WTC11 (cell line): ENCODE results near the gene CCM2. TPM values are rescaled to one million over a fixed set of nuclear protein-coding genes. Genes with fewer than 3 reads are reported as not detected.

ENCODE experiments used
- ATAC-seq: fragments of 200-7000 bp; cut with Tn5 transposase; 2 replicates; pipeline ENCODE4 v1.10.0; 2021; ENCODE audit warnings: mild to moderate bottlenecking, moderate library complexity
- CTCF ChIA-PET: fragments of 300-600 bp; sonication (Branson Sonifier 250); formaldehyde crosslinking; loops from one replicate; lab custom pipeline; 2021; ENCODE audit warnings: antibody characterized with exemption; lab: Charles Lee
- POLR2A ChIA-PET: fragments of 350-600 bp; sonication (Branson Sonifier 250); formaldehyde crosslinking; loops from one replicate; lab custom pipeline; 2021; ENCODE audit warnings: antibody characterized with exemption; lab: Charles Lee
- DNase-seq: peaks from one replicate; pipeline ENCODE4 v3.0.0; 2021; ENCODE audit warnings: low spot score
- H3K27ac Mint-ChIP-seq: 2 replicates; pipeline ENCODE4 v1.8.0; 2021; ENCODE audit warnings: mixed read lengths
- H3K27me3 Mint-ChIP-seq: 2 replicates; pipeline ENCODE4 v1.8.0; 2021; ENCODE audit warnings: low read depth, mild to moderate bottlenecking, moderate library complexity, mixed read lengths
- H3K36me3 Mint-ChIP-seq: 2 replicates; pipeline ENCODE4 v1.8.0; 2021; ENCODE audit warnings: mixed read lengths
- H3K4me1 Mint-ChIP-seq: 2 replicates; pipeline ENCODE4 v1.8.0; 2022; ENCODE audit warnings: mixed read lengths
- H3K4me3 Mint-ChIP-seq: 2 replicates; pipeline ENCODE4 v1.8.0; 2021; ENCODE audit warnings: mild to moderate bottlenecking, moderate library complexity, mixed read lengths
- H3K9me3 Mint-ChIP-seq: 2 replicates; pipeline ENCODE4 v1.8.0; 2021; ENCODE audit warnings: mixed read lengths
- ARID4B ChIP-seq: sonication (generic); formaldehyde crosslinking; IDR thresholded peaks from 2 replicates; pipeline ENCODE4 v1.8.0; 2023; ENCODE audit warnings: missing genetic modification reagents, mild to moderate bottlenecking, borderline replicate concordance
- ATF3 ChIP-seq: sonication (generic); formaldehyde crosslinking; conservative IDR thresholded peaks from 2 replicates; pipeline ENCODE4 v1.8.1; 2022; ENCODE audit warnings: mild to moderate bottlenecking, missing genetic modification reagents
- CREB1 ChIP-seq: sonication (generic); formaldehyde crosslinking; IDR thresholded peaks from 2 replicates; pipeline ENCODE4 v1.8.0; 2023; ENCODE audit warnings: mild to moderate bottlenecking, missing genetic modification reagents
- CTCF ChIP-seq: fragments of 200-600 bp; IDR thresholded peaks from 2 replicates; pipeline ENCODE4 v1.8.0; 2022; ENCODE audit warnings: antibody characterized with exemption
- GABPB1 ChIP-seq: sonication (generic); formaldehyde crosslinking; IDR thresholded peaks from 2 replicates; pipeline ENCODE4 v1.8.1; 2023; ENCODE audit warnings: mild to moderate bottlenecking, missing genetic modification reagents
- IRF1 ChIP-seq: sonication (generic); formaldehyde crosslinking; IDR thresholded peaks from 2 replicates; pipeline ENCODE4 v1.8.0; 2023; ENCODE audit warnings: missing genetic modification reagents
- IRF2 ChIP-seq: sonication (generic); formaldehyde crosslinking; IDR thresholded peaks from 2 replicates; pipeline ENCODE4 v1.8.0; 2022; ENCODE audit warnings: low read depth, missing genetic modification reagents, borderline replicate concordance
- JAZF1 ChIP-seq: fragments of 250-450 bp; sonication (Bioruptor Pico); IDR thresholded peaks from 2 replicates; pipeline ENCODE4 v1.9.0; 2021; ENCODE audit warnings: moderate library complexity, mild to moderate bottlenecking, inconsistent platforms
- NFYB ChIP-seq: sonication (generic); formaldehyde crosslinking; conservative IDR thresholded peaks from 2 replicates; pipeline ENCODE4 v1.8.0; 2022; ENCODE audit warnings: low read depth, missing genetic modification reagents
- USF2 ChIP-seq: sonication (generic); formaldehyde crosslinking; IDR thresholded peaks from 2 replicates; pipeline ENCODE4 v1.8.1; 2023; ENCODE audit warnings: mild to moderate bottlenecking, missing genetic modification reagents, moderate library complexity
- ZBTB21 ChIP-seq: sonication (generic); formaldehyde crosslinking; IDR thresholded peaks from 2 replicates; pipeline ENCODE4 v1.8.1; 2023; ENCODE audit warnings: mild to moderate bottlenecking, missing genetic modification reagents, borderline replicate concordance
- ZMAT4 ChIP-seq: fragments of 250-450 bp; sonication (Bioruptor Pico); IDR thresholded peaks from 2 replicates; pipeline ENCODE4 v1.9.0; 2021; ENCODE audit warnings: mild to moderate bottlenecking
- ZNF121 ChIP-seq: sonication (generic); formaldehyde crosslinking; IDR thresholded peaks from 2 replicates; pipeline ENCODE4 v1.8.0; 2023; ENCODE audit warnings: missing genetic modification reagents
- ZNF317 ChIP-seq: sonication (generic); formaldehyde crosslinking; IDR thresholded peaks from 2 replicates; pipeline ENCODE4 v1.8.1; 2023; ENCODE audit warnings: low read depth, mild to moderate bottlenecking, moderate library complexity, missing genetic modification reagents, borderline replicate concordance
- ZNF532 ChIP-seq: fragments of 250-450 bp; sonication (Bioruptor Pico); IDR thresholded peaks from 2 replicates; pipeline ENCODE4 v1.9.0; 2021; ENCODE audit warnings: mild to moderate bottlenecking, borderline replicate concordance
- total RNA-seq: library from RNA; stranded (reverse); gene quantifications from 3 replicates; pipeline ENCODE4 v1.2.3, GENCODE V29; 2021
- TF ChIP-seq, protein P1 (sequence below): sonication (generic); formaldehyde crosslinking; IDR thresholded peaks from 2 replicates; pipeline ENCODE4 v1.8.1; 2022; ENCODE audit warnings: mild to moderate bottlenecking, moderate library complexity, missing genetic modification reagents

CCM2 gene
- total RNA-seq, 1 experiment from 2014 or later: 32.7 TPM

GRCh38 chr7:45053401-45053800 lies 53.4 kb downstream of the CCM2 start:
- H3K9me3 Mint-ChIP-seq: peaks cover 4% of the 10 kb centered on the region; the same call in 1 of the 2 replicates
- ChIA-PET POLR2A (no interaction called here), CTCF (interaction anchor here (1.0 kb wide), 1 partner anchor 79 kb away, joined by 3 read pairs; no protein-coding TSS in a partner anchor)
- TF ChIP-seq JAZF1 (CRISPR knock-in tag): no peak
- no peak overlapping the region for H3K4me3 Mint-ChIP-seq
- H3K36me3 Mint-ChIP-seq: peaks cover 3% of the 10 kb centered on the region; the same call in 1 of the 2 replicates
- no peaks in the 10 kb centered on the region for H3K27me3 Mint-ChIP-seq
- no peak for ATAC-seq
- no peak for DNase-seq
- no peaks in the 10 kb centered on the region for H3K4me1 Mint-ChIP-seq
- H3K27ac Mint-ChIP-seq: no peak overlapping the region

- POLR2A ChIA-PET: no interaction called here
- TF ChIP-seq IRF1 (CRISPR knock-in tag) (no peak), ZNF317 (CRISPR knock-in tag) (no peak), ATF3 (CRISPR knock-in tag) (no peak), NFYB (CRISPR knock-in tag) (no peak), ARID4B (no peak), CREB1 (CRISPR knock-in tag) (no peak), ZBTB21 (CRISPR knock-in tag) (no peak), GABPB1 (no peak), ZMAT4 (CRISPR knock-in tag) (no peak), ZNF121 (CRISPR knock-in tag) (no peak), USF2 (no peak), CTCF (no peak), JAZF1 (CRISPR knock-in tag) (no peak), IRF2 (CRISPR knock-in tag) (no peak), ZNF532 (no peak)
- TF ChIP-seq, protein P1, sequence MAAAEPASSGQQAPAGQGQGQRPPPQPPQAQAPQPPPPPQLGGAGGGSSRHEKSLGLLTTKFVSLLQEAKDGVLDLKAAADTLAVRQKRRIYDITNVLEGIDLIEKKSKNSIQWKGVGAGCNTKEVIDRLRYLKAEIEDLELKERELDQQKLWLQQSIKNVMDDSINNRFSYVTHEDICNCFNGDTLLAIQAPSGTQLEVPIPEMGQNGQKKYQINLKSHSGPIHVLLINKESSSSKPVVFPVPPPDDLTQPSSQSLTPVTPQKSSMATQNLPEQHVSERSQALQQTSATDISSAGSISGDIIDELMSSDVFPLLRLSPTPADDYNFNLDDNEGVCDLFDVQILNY (CRISPR knock-in tag): no peak
These were observed 53.9 kb downstream of the CCM2 start for GRCh38 chr7:45053941-45054340.

More at GRCh38 chr7:45053941-45054340, 53.9 kb downstream of the CCM2 start:
- Mint-ChIP-seq H3K4me1 (no peaks in the 10 kb centered on the region), H3K9me3 (peaks cover 4% of the 10 kb centered on the region; the same call in 1 of the 2 replicates), H3K36me3 (peaks cover 3% of the 10 kb centered on the region; the same call in 1 of the 2 replicates), H3K27me3 (no peaks in the 10 kb centered on the region), H3K4me3 (no peak overlapping the region), H3K27ac (no peak overlapping the region)
- CTCF ChIA-PET: interaction anchor here (1.0 kb wide), 1 partner anchor 80 kb away, joined by 3 read pairs; no protein-coding TSS in a partner anchor
- ATAC-seq (no peak), DNase-seq (no peak)
